GM19438 (cell line): Measurements from ENCODE around the gene HTN1.
A peak's percentile ranks its signal among the peaks of the same experiment; 100 is the strongest.
"Not testable (repeated sequence)": the region's sequence is repeated elsewhere in the genome, so short reads cannot be mapped to it uniquely, and the experiment has no call there.

Experiments used
- ATAC-seq: cut with Tn5 transposase; IDR thresholded peaks from one replicate; pipeline ENCODE4 v1.9.1; 2021; ENCODE audit warnings: low read depth; ENCODE audit not compliant: unreplicated experiment

Gene HTN1

GRCh38 chr4:70050138-70050537 is at the start of gene HTN1:
TSS of gene HTN1 (plus strand) at chr4:70050438. CDS start at chr4:70053077, 2,639 bp downstream.
- ATAC-seq, result not testable (repeated sequence)

- no peak for ATAC-seq
Measured at GRCh38 chr4:70000711-70001110, 49.5 kb upstream of the HTN1 start.

- ATAC-seq, result no peak
Measured at GRCh38 chr4:70002507-70002906, 47.7 kb upstream of the HTN1 start.

GRCh38 chr4:70008771-70009170 is 41.5 kb upstream of the HTN1 start:
- ATAC-seq, result no peak

- ATAC-seq, result not testable (repeated sequence)
Measured at GRCh38 chr4:70019006-70019405, 31.2 kb upstream of the HTN1 start.

GRCh38 chr4:70023218-70023617 is 27.0 kb upstream of the HTN1 start:
- ATAC-seq, result no peak

GRCh38 chr4:70027011-70027410 is 23.2 kb upstream of the HTN1 start:
- no peak for ATAC-seq

GRCh38 chr4:70028159-70028558 is 22.1 kb upstream of the HTN1 start, which contains the start of gene HTN3:
TSS of gene HTN3 (plus strand) at chr4:70028459. CDS start at chr4:70030741, 2,282 bp downstream.
- not testable (repeated sequence) for ATAC-seq

- not testable (repeated sequence) for ATAC-seq
Measured at GRCh38 chr4:70037559-70037958, 12.7 kb upstream of the HTN1 start.

- not testable (repeated sequence) for ATAC-seq
Measured at GRCh38 chr4:70039928-70040327, 10.3 kb upstream of the HTN1 start.

GRCh38 chr4:70041652-70042286 is 8.5 kb upstream of the HTN1 start:
- ATAC-seq, result no peak

- not testable (repeated sequence) for ATAC-seq
Measured at GRCh38 chr4:70056534-70056933, 6.3 kb downstream of the HTN1 start.

- no peak for ATAC-seq
Measured at GRCh38 chr4:70057651-70058050, 7.4 kb downstream of the HTN1 start.

GRCh38 chr4:70059149-70059548 is 8.9 kb downstream of the HTN1 start:
- ATAC-seq, result no peak

GRCh38 chr4:70062000-70062399 is 11.8 kb downstream of the HTN1 start:
- ATAC-seq, result peak; percentile 96

- ATAC-seq, result no peak
Measured at GRCh38 chr4:70080205-70080604, 30.0 kb downstream of the HTN1 start.

- ATAC-seq, result no peak
Measured at GRCh38 chr4:70099206-70099605, 49.0 kb downstream of the HTN1 start.
